Activated naive CD8-positive, alpha-beta T cell treated with anti-CD3 and anti-CD28 coated beads, Interleukin-2, amount 50 U/mL, for 16 hours (primary cell): Measurements from ENCODE around the gene CACNG5.

Experiments used
- DNase-seq: peaks from one replicate; pipeline ENCODE4 v3.0.0-alpha.2; 2020; ENCODE audit warnings: low read depth, low spot score

The CACNG5 gene

GRCh38 chr17:66822009-66822408, 12.9 kb upstream of the CACNG5 start:
- no peak for DNase-seq

GRCh38 chr17:66826856-66827255, 8.1 kb upstream of the CACNG5 start:
- no peak for DNase-seq

GRCh38 chr17:66829386-66829864, 5.5 kb upstream of the CACNG5 start:
- no peak for DNase-seq

GRCh38 chr17:66829883-66830282, 5.0 kb upstream of the CACNG5 start:
- DNase-seq, result no peak

- no peak for DNase-seq
These were observed 4.5 kb upstream of the CACNG5 start for GRCh38 chr17:66830451-66830850.

- no peak for DNase-seq
These were observed 3.3 kb upstream of the CACNG5 start for GRCh38 chr17:66831383-66832210.

- DNase-seq, result no peak
These were observed 1.7 kb upstream of the CACNG5 start for GRCh38 chr17:66833201-66833600.

GRCh38 chr17:66834426-66834918, 445 bp upstream of the CACNG5 start:
- no peak for DNase-seq

GRCh38 chr17:66835476-66835875, 559 bp downstream of the CACNG5 start:
- DNase-seq, result no peak

GRCh38 chr17:66836063-66837005, 1.4 kb downstream of the CACNG5 start:
- DNase-seq, result no peak

- DNase-seq, result no peak
These were observed 2.3 kb downstream of the CACNG5 start for GRCh38 chr17:66837226-66837625.

- no peak for DNase-seq
These were observed 3.2 kb downstream of the CACNG5 start for GRCh38 chr17:66837885-66838665.

- DNase-seq, result no peak
These were observed 4.7 kb downstream of the CACNG5 start for GRCh38 chr17:66839616-66840015.

GRCh38 chr17:66840061-66840460, 5.1 kb downstream of the CACNG5 start:
- no peak for DNase-seq

- no peak for DNase-seq
These were observed 6.4 kb downstream of the CACNG5 start for GRCh38 chr17:66841328-66841727.

GRCh38 chr17:66841744-66842143, 6.8 kb downstream of the CACNG5 start:
- no peak for DNase-seq

GRCh38 chr17:66842505-66842904, 7.6 kb downstream of the CACNG5 start:
- no peak for DNase-seq

- DNase-seq, result no peak
These were observed 8.0 kb downstream of the CACNG5 start for GRCh38 chr17:66842959-66843358.

- no peak for DNase-seq
These were observed 8.7 kb downstream of the CACNG5 start for GRCh38 chr17:66843627-66844026.

- DNase-seq, result no peak
These were observed 12.8 kb downstream of the CACNG5 start for GRCh38 chr17:66847704-66848103.

GRCh38 chr17:66848496-66848895, 13.6 kb downstream of the CACNG5 start:
- no peak for DNase-seq
